HCEC 1CT (cell line): ENCODE results near the gene STK11IP.

Experiments used
- DNase-seq: peaks from one replicate; pipeline ENCODE4 v3.0.0-alpha.2; 2017

The STK11IP gene

DNA sequence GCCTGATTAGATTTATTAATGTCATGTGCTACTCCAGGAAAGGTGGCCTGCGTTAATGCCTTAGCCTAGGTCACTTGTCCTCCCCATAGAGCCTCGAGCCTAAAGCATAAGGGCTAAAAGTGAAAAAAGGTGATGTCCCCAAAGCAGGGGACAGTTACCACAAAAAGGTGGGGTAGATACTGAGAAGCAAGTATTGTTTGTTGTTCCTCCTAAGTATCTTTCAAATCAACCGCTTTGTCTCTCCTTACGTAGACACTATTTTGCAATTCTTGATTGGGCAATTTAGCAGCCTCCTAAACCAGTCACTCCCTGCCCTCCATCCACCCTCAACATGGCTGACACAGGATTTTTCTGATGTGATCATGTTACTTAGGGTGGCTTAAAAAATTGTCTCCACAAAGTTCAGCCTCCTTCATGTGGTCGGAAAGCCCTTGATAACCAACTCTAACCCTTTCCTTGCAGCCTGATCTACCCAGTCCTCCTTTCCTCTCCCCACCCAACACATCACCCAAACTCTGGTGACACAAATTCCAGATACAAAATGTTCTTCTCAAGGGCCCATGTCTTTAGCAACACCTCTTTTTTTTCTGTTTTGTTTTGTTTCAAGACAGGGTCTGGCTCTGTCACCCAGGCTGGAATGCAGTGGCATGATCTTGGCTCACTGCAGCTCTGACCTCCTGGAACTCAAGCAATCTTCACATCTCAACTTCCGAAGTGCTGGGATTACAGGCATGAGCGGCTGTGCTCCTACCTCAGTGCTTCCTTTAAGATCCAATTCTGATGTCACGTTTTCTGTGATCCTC is 18.6 kb upstream of the STK11IP start:
- DNase-seq, result peak; percentile 15

DNA sequence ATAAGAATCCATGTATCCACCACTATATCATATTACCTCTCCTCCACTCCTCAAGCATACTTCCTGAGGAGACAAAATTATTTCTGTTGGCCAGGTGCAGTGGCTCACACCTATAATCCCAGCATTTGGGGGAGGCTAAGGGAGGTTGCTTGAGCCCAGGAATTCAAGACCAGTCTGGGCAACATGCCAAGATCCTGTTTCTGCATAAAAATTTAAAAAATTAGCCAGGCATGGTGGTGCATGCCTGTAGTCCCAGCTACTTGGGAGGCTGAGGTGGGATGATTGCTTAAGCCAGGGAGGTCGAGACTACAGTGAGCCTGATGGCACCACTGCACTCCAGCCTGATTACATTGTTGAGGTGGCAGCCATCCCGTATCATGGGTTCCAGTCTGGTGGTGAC is 16.3 kb upstream of the STK11IP start:
- no peak for DNase-seq

DNA sequence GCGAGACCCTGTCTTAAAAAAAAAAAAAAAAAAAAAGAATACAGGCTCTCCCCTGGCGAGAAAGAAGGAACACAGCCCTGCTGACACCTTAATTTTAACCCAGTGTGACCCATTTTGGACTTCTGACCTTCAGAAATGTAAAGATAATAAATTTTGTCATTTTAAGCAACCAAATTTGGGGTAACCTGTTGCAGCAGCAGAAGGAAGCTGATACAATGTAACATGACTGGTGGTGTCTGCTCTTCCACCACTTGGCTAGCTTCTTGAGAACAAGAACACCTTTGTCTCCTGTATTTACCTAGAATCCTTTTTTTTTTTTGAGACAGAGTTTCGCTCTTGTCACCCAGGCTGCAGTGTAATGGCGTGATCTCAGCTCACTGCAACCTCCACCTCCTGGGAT is 6.6 kb upstream of the STK11IP start:
- DNase-seq, result no peak

GRCh38 chr2:219592736-219593135 is 4.9 kb upstream of the STK11IP start:
- DNase-seq, result no peak

DNA sequence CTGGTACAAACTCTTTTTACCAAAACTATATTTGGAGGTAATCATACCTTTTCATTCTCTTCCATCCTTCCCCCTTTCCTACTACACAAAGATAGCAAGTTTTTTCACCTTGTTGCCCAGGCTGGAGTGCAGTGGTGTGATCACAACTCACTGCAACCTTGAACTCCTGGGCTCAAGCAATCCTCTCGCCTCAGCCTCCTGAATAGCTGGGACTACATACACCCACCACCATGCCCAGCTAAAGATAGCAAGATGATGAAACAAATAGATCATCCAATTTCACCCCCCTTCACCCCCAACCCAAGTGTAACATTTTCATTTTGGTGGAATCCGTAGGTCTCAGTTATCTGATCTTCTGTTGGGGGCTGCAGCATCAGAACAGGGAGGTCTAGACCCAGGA is 4.5 kb upstream of the STK11IP start:
- no peak for DNase-seq

GRCh38 chr2:219595256-219595655 is 2.4 kb upstream of the STK11IP start:
- DNase-seq, result no peak

- DNase-seq, result no peak
These were observed 604 bp upstream of the STK11IP start for GRCh38 chr2:219596954-219597551.

DNA sequence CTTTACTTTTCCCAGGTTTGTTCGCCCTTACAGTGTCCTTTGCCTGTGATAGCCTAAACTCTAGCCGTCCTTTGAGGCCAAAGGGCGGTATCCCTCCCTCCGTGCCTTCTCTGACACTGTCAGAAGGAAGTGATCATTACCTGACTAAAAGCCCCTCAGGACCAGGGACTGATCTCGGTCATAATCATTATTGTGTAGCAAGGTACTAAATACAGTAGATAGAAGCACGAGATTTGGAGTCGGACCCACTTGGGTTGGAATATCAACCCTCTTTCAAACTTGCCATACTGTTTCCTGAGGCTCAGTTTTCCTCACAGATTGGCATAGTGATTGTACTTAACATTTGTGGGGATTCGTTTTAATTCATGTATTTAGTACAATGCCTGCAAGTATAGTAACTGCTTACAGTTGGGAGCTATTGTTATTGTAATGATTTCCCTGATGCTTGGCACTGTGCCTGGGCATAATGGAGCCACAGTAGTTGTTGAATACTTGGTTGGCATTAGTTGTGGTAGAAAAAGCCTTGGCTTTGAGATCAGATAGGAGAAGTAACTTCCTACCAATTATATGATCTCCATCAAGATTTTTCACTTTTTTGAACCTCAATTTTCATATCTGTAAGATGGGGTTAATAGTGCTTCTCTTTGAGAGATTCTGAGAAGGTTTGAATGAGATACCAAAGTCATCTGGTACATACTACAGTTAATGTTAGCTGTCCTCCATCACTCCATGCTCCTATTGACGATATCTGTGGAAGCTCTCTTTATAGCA is 836 bp downstream of the STK11IP start:
- no peak for DNase-seq

DNA sequence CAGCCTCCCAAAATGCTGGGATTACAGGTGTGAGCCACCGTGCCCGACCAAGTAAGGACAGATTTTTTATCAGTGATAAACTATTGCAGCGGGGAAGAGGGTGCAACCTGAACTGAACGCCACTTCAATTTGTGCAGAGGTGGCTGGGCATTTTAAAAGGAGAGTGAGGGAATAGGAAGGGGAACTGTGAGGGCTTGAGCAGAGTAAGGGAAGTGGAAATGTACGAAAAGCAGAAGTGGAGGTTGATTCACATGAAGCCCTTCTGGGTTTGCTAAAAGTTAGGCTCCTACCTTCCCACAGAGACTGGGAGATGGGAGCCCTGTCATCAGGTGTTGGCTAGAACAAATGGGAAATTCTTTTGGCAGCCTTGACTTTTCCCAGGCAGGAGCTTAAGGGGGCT is 6.1 kb downstream of the STK11IP start:
- no peak for DNase-seq

DNA sequence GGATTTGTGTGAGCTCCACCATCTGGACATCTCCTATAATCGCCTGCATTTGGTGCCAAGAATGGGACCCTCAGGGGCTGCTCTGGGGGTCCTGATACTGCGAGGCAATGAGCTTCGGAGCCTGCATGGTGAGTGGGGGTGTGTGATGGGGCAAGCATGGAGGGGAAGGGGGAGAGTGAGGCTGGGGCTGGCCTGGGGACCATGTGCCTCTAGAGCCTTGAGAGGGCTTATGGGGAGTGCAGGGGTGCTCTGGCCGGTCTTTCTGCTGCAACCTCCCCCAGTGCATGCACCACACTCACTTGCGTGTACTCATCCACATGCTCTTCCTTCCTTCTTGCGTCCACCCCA is 7.9 kb downstream of the STK11IP start:
- DNase-seq, result no peak

GRCh38 chr2:219607931-219608330 is 10.3 kb downstream of the STK11IP start:
- DNase-seq, result no peak

- DNase-seq, result no peak
These were observed 10.8 kb downstream of the STK11IP start for GRCh38 chr2:219608399-219608964.

- no peak for DNase-seq
These were observed 11.6 kb downstream of the STK11IP start for GRCh38 chr2:219609149-219609750.

GRCh38 chr2:219611306-219611705 is 13.6 kb downstream of the STK11IP start:
- no peak for DNase-seq

DNA sequence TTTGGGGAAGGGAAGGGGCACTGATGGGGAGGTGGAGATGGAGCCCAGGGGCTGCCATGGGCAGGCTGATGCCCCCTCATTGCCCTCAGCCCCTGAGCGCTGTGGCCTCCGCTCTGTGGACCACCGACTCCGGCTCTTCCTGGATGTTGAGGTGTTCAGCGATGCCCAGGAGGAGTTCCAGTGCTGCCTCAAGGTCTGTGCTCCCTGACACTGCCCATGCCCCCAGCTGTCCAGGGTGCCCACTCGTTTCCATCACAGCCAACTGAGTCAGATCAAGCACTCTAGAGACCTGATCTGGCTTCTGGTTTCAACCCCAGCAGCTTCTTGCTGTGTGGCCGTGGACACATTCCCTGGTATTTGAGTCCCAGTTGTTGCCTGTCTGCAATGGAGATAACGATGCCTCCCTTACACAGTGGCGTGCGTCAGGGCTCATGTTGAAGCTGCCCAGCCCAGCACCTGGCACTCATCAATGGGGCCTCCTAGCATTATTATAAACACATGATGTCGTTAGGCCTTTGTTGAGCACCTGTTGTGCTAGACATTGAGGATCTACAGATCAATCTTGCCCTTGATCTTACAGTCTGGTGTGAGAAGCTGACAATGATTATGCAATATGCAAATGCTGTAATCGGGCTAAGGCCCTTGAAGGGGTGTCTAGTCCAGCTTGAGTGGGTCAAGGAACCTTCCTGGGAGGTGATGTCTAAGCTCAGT is 14.4 kb downstream of the STK11IP start:
- DNase-seq, result no peak

- no peak for DNase-seq
These were observed 15.1 kb downstream of the STK11IP start for GRCh38 chr2:219612577-219613286.

DNA sequence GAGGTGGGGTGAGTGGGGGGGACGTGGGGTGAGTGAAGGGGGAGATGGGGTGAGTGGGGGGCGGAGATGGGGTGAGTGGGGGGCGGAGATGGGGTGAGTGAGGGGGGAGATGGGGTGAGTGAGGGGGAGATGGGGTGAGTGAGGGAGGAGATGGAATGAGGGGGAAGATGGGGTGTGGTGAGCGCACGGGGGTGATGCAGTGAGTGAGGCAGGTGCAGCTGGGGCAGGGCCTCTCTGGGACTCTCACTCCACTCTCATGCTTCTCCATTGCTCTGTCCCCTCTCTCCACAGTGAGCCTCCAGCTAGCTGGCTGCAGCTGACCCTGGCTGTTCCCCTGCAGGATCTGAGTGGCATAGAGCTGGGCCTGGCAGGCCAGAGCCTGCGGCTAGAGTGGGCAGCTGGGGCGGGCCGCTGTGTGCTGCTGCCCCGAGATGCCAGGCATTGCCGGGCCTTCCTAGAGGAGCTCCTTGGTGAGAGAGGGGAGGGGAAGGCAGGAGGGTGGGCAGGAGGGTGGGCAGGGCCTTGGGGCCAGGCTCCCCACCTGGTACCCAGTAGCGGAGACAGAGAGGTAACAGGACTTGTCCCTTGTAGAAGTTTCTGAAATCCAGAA is 15.9 kb downstream of the STK11IP start:
- no peak for DNase-seq

DNA sequence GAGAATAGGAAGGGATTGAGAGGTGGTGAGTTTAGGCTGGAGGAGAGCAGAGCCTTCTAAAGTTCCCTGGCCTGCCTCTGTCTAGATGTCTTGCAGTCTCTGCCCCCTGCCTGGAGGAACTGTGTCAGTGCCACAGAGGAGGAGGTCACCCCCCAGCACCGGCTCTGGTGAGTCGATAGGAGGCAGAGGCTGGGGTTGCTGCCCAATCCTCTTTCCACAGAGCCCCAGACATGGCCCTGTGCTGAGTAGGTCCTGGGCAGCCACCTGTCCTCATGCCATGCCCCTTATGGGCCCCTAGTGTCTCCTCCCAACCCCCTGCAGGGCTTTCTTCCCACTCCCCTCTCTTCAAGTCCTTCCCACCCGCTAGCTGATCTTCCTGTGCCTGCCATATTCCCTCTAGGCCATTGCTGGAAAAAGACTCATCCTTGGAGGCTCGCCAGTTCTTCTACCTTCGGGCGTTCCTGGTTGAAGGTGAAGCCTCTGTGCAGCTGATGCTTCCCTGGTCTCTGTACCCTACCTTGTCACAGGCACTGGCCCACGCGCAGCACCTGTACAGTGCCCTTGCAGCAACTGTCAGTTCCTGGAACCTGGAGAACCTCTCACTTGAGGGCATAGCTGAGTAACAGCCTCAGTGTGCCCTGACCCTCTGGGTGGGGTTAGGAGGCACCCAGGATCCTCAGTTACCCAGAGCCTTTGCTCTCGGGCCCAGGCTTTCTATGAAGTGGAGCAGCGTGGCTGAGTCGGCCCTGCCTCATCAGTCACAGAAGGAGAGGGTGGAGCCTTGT is 16.6 kb downstream of the STK11IP start:
- no peak for DNase-seq

- DNase-seq, result no peak
These were observed 17.4 kb downstream of the STK11IP start for GRCh38 chr2:219615036-219615435.

- DNase-seq, result no peak
These were observed 18.2 kb downstream of the STK11IP start for GRCh38 chr2:219615894-219616293.

DNA sequence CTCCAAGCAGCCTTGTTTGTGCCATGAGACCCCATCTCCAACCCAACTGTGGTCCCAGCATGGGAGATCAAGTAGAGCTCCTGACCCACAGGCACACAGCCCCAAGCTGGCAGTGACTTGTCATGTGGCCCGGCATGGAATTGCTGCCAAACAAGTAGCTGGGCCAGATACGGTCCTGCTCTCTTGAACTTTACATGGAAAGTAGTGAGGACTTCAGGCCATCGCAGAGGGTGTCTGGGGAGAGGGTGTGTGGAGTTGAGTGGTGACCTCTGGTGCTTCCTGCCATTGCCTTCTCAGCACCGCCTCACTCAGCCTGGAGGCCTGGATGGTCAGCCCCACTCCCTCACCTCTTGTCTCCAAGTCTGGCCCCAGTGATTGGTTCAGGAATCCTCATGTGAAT is 18.9 kb downstream of the STK11IP start:
- no peak for DNase-seq
